GM15510 (cell line): ENCODE results near the gene MOK.
A peak's percentile ranks its signal among the peaks of the same experiment; 100 is the strongest.

Source experiments
- POLR2A ChIP-seq: IDR thresholded peaks from 3 replicates; pipeline ENCODE4 v1.6.1; 2011; ENCODE audit warnings: borderline replicate concordance; ENCODE audit not compliant: insufficient read length; ENCODE audit errors: extremely low read depth

MOK gene

GRCh38 chr14:102333390-102333789 is 28.4 kb upstream of the MOK start:
- no peak for TF ChIP-seq POLR2A

GRCh38 chr14:102330806-102331205 is 25.8 kb upstream of the MOK start:
- TF ChIP-seq POLR2A, result no peak

GRCh38 chr14:102326583-102326982 is 21.6 kb upstream of the MOK start:
- no peak for TF ChIP-seq POLR2A

GRCh38 chr14:102325791-102326345 is 20.9 kb upstream of the MOK start:
- TF ChIP-seq POLR2A, result no peak

- no peak for TF ChIP-seq POLR2A
These were observed 18.1 kb upstream of the MOK start for GRCh38 chr14:102323102-102323501.

GRCh38 chr14:102321456-102322422 is 16.8 kb upstream of the MOK start:
- no peak for TF ChIP-seq POLR2A

GRCh38 chr14:102320671-102321455 is 15.9 kb upstream of the MOK start:
- no peak for TF ChIP-seq POLR2A

GRCh38 chr14:102320033-102320660 is 15.2 kb upstream of the MOK start:
- TF ChIP-seq POLR2A, result no peak

- TF ChIP-seq POLR2A, result peak; percentile 47
These were observed 14.5 kb upstream of the MOK start, which contains the start of gene ZNF839 for GRCh38 chr14:102319351-102320032. TSS of gene ZNF839 (plus strand) at chr14:102319746. CDS start at chr14:102319766, 20 bp downstream.

GRCh38 chr14:102318781-102319276 is 13.9 kb upstream of the MOK start:
- no peak for TF ChIP-seq POLR2A

- no peak for TF ChIP-seq POLR2A
These were observed 12.7 kb upstream of the MOK start for GRCh38 chr14:102317564-102318248.

GRCh38 chr14:102316743-102317563 is 12.0 kb upstream of the MOK start:
- TF ChIP-seq POLR2A, result peak; percentile 13
